ENCODE data around the gene AXIN1.
"Not testable (repeated sequence)": the region's sequence is repeated elsewhere in the genome, so short reads cannot be mapped to it uniquely, and the experiment has no call there.

AXIN1 gene

DNA sequence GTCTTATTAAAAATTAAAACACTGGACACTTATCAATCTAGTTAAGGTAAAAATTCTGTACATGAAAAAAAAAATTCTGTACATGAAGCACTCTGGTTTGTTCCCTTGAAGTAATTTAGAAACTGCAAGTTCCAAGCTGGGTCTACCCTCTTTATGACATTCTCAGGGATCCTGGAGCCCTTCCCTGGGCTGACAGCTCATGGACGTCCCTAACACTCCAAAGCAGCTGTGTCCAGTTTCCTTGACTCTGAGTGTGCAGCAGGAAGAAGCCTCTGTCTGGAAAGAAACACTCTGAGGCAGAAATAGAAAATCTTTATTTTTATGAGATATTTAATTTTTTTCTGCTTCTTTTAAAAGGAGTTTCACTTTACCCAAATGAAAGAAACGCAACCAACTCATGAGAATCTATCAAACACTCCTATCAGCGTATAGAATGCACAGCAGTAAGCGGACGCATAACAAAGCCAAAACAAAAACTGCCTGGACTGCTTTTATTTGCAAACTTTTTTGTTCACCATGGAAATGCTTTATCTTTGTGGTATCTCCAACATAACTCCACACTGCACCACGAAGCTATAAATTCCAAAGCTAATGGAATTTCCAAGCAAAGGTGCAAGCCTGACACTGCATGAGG, 21.2 kb downstream of the AXIN1 start:
- not testable (repeated sequence) for DNase-seq

DNA sequence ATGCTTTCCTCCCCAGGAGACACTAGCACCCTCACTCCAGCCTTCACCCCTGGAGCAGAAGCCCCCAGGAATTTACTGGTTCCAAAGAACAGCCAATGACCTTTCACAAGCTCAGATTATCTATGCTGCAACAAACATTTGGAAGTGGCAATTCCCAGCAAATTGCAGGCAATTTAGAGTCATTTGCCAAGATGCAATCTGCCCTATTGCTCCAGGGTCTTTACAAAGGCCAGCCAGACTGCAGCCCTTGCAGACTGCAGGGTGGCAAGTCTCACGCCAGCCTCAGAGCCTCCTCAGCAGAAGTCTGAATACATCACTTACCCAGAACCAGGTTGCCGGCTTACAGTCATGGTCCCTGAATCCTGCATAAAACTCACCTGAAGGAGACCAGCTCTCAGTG, 21.8 kb downstream of the AXIN1 start:
- DNase-seq: no peak

DNA sequence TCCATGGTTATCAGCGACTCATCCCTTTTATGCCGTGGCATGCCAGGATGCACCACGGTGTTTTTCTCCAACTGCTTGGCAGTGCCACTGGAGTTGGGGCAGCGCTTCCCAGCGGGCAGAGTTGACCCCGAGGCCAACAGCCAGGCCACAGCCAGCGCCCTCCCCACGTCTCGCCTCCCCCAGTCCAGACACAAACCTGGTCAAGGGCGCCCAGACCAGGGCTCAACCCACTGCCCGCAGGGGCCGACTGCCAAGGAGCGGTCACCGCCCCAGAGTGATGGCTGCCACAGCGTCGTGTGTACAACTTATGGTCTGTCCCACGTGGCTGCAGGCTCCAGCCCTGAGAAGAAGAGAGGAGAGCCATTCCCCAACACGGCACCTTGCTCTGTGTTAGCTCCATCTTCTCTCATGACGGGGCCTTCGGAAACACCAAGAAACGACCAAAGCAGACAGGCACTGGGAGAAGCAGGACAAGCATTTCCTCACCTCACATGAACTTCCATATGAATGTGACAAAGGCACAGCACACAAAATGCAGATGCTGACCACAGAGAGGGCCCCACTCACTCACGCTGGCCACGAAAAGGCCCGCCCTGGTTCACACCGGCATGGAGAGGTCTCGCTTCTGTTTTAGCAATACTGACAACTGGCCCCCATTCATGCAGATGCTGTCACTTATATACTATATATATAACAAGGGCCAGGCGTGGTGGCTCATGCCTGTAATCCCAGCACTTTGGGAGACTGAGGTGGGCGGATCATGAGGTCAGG, 27.0 kb downstream of the AXIN1 start:
- DNase-seq: no peak

DNA sequence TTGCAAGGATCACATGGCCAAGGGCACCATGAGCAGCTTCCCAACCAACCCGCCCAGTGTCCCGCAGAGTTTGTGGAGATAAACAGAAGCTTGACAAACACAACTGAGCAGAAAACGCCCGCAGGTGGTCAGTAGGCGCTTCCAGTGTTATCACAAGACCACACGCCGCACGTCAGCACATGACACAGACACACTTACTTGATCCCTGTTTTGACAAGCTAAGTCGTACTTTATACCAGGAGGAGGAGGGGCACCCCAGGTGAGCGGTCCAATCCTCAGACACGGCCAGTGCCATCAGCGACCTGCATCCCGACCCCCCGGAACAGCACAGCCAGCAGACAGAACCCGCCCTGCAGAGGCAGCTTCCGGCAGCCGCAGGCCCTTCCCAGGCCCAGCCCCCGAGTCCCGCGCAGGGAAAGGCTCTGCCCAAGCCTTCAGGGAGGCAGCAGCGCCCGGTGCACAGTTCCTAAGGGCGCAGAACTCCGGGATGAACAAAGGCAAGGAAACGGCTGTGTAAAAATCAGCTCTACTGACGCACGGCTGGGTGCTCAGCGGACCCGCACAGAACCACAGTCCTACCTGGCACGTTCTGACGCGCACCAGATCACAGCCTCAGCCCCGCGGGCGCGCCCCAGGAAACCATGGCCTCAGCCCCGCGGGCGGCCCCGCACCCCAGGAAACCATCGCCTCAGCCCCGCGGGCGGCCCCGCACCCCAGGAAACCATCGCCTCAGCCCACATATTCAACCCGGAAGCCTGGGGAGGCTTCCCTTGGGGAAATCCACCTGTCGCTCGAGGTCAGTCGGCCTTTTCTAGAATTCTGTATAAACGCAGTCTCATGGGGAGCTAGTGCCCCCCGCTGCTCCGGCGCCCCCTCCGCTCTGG, 27.8 kb downstream of the AXIN1 start:
- DNase-seq: no peak

DNA sequence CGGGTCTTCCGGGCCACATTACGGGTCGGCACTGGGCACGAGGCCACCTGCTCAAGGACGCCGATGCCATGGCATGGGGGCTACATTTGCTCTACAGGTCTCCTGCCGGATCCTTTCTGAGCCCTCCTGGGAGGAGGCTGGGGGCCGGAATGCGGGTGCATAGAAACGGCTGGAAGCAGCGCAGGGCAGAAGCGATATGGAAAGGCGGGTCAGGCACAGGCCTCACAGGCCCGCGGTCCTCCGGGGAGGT, 28.4 kb downstream of the AXIN1 start:
- DNase-seq: no peak

DNA sequence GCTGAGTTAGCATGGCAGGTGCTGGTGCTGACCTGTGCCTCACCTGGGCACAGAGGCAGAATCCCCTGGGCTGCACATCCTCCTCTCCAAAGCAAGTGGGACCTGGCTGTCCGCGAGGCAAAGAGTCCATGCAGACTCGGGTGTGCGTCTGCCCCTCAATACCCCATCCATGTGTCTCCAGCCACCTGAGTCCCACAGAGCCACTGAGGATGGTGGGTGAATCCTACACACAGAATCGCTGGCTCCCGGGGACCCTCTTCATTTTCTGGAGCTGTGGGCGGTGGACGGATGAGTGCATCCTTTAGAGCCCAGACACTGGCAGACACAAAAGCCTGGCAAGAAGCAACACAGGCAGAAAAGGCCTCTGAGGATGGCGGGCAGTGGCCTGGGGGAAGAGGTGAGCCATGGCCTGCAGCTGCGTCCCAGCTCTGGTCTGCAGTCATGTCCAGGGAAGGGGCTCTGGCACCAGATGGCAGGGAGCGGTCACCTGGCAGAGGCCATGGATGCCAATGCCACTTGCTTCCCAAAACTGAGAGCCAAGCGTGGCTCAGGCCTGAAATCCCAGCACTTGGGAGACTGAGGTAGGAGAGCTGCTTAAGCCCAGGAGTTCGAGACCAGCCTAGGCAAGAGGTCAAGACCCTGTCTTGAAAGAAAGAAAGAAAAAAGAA, 29.9 kb downstream of the AXIN1 start:
- no peak for DNase-seq

DNA sequence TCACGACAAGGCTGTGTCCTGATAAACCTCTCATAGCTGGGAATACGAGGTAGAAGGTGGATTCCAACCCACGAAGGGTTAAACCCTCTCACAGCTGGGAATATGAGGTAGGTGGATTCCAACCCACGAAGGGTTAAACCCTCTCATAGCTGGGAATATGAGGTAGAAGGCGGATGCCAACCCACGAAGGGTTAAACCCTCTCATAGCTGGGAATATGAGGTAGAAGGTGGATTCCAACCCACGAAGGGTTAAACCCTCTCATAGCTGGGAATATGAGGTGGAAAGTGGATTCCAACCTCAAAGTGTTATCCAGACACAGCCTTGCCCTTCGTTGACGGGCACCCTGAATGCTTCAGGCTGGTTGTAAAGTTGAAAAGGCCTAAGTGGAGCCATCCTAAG, 31.0 kb downstream of the AXIN1 start:
- DNase-seq: no peak

DNA sequence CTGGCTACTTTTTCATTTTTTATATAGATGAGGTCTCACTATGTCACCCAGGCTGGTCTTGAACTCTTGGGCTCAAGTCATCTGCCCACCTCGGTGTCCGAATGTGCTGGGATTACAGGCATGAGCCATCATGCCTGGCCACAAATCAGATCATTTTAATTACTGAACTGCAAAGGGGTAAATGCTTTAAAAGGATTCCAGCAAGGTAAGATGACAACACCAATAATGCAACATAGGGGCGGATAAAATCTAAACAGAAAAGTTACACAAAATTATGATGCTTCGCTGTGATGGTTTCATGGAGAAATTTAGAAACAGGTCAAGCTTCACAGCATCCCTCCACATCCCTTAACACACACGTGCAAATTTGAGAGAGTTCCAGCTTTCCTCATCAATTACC, 32.3 kb downstream of the AXIN1 start:
- no peak for DNase-seq

DNA sequence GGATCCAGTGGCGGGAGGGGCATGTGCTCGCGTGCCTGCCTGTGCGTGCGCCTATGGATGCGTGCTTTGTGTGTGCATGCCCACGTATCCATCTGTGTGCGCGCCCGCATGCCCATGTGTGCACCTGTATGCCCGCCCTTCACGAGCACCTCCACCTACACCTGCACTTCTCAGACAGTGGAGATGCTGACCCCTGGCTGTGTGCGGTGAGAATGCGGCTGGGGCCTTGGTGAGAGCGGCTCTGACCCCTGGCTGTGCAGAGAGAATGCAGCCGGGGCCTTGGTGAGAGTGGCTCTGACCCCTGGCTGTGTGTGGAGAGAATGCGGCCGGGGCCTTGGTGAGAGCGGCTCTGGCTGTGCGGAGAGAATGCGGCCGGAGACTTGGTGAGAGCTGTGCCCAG, 33.9 kb downstream of the AXIN1 start:
- no peak for DNase-seq

DNA sequence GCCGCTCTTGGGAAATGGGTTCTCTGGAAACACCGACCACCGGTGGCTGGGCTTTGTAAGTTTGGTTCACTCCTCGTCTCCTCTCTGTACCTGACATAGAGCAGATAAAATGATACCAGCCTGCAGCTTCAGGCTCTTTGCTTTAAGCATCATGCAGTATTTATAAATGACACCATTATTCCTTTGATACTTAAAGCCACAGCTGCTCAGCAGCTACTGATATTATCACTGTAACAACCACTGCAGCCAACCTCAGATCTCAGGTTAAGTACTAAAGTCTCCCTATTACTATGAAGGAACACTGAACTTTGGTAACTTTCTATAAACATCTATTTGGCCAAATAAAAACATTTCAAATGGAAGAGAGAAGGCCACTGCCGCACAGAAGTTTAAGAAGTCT, 34.9 kb downstream of the AXIN1 start:
- no peak for DNase-seq

DNA sequence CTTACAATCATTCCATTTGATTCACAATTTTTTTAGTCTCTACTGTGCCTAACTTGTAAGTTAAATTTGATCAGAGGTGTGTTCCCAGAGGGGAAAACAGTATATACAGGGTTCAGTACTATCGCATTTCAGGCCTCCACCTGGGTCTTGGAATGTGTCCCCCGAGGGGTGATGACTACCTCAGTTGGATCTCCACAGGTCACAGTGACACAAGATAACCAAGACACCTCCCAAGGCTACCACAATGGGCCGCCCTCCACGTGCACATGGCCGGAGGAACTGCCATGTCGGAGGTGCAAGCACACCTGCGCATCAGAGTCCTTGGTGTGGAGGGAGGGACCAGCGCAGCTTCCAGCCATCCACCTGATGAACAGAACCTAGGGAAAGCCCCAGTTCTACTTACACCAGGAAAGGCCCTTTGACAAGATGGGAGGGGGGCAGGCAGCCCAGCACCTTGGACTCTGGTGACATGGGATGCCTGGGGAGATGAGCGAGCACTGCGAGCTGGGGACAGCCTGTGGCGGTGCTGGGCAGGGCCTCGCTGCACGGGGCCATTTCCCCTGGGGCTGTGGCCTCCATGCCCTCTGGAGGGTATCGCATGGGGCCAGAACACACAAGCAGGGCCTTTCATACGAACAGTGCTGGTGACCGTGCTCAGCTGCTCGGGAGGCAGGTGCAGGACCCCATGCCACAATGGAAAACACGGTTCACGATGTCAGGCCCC, 35.6 kb downstream of the AXIN1 start:
- DNase-seq: no peak

DNA sequence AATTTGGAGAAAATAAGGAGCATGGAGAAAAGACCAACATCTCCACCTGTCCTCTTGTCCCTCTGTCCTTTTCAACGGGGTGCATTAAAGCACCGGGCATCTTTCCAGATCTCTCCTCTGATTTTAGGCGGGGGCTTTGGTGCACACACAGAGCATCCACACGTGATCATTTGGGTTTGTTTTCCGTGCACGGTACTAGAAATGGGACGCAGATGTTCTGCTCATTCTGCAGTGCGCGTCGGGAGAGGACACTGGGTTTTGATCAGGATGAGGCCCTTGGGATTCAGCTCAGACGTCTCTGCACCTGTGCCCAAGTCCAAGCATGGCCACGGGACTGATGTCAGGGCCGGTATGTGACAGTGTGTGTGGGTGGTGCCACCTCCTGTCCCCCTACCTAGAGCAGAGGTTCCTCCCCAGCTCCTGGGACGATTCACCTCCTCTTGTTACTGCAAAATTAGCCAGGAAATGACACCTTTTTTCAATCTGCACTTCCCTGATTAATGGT, 37.7 kb downstream of the AXIN1 start:
- peak; percentile 79 for DNase-seq

DNA sequence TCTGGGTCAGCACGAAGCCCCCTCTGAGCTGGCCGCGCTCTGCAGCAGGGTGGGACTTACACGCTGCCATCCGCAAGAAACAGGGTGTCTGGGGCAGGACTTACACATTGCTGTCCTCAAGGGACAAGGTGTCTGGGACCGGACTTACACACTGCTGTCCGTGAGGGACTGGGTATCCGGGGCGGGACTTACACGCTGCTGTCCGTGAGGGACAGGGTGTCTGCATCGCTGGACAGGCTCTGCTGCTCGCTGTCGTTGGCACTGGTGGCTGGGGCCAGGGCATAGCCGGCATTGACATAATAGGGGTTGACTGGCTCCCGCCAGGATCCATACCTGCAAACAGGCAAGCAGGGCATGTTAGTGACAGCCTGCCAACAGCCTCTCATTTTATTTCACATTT, 38.2 kb downstream of the AXIN1 start:
- no peak for DNase-seq

DNA sequence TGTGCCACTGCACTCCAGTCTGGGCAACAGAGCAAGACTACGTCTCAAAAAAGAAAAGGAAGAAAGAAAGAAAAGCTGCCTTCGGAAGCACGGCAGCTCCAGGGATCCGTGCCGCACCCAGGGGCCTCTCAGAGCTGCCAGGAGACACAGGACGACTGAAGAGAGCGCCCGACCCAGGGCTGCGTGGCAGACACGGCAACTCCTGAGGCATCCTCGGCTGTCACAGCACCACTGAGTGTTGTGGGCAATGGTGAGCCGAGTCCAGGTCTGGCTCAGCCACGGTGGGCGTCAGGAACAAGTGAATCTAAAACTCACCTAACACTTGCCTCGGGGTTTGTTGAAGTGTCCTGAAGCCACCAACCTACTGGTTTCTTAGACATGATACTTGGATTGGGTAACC, 40.8 kb downstream of the AXIN1 start:
- no peak for DNase-seq

DNA sequence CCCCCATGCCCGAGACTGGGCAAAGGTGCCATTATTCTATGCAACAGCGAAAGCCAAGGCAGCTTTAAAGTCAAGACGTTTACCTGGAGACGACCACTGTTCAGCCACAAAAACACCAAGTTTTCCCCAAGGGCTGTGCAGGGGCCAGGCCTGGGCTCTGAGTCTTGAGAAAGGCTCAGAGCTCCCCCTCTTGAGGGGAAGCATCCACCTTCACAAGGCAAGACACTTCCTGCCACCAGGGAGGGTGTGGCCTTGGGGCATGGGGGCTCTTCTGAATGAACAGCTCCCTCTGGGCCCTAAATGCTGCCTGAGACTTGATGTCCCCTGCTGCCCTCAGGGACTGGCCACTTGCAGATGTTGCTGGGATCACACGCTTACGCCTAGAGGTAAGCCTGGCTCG, 43.0 kb downstream of the AXIN1 start:
- no peak for DNase-seq

DNA sequence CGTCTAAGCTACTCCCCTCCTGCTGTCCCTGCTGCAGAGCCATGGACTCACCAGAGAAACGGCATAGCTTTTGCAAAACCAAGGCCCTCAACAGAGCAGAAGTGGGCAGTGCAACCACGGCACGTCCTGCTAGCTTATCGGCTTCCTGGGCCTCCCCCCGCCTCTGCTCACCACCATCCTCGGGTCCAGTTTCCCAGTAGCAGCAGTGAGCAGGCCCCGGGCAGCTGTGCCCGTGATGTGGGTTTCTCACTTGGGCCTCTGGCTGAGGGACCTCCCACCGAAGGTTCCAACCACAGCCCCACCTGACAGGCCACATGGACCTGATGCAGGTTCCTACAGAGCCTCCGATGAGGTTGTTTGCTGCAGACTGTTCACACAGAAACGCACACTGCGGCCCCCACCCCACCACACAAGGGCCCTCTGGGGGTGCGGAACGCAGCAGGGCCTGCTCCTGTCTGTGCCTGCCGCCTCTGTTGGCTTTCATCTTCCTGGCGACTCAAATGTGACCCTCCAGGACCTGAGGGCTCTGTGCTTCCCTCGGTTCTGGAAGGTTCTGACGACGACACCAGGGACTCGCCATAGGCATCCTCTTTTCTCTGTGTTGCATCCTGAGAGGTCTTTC, 44.7 kb downstream of the AXIN1 start:
- DNase-seq: no peak

DNA sequence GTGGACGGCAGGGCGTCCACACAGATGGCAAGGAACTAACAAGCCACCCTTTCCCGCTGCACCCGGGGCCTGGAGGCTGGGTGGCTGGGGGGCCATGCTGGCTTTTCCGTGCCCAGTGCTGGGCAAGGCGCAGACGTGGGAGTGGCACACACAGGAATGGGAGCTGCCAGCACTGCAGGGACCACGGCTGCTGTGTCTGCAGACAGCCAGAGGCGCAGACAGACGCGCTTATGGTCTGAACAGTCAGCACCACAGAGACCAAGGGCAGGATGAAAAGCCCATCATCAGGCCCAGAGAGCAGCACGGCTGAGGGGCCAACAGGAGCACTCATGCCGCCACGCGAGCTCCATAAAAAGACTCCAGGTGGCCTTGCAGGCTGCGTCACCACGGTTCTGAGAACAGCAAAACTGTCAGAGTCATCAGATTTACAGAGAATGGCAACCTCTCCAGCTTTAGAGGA, 45.6 kb downstream of the AXIN1 start:
- no peak for DNase-seq

DNA sequence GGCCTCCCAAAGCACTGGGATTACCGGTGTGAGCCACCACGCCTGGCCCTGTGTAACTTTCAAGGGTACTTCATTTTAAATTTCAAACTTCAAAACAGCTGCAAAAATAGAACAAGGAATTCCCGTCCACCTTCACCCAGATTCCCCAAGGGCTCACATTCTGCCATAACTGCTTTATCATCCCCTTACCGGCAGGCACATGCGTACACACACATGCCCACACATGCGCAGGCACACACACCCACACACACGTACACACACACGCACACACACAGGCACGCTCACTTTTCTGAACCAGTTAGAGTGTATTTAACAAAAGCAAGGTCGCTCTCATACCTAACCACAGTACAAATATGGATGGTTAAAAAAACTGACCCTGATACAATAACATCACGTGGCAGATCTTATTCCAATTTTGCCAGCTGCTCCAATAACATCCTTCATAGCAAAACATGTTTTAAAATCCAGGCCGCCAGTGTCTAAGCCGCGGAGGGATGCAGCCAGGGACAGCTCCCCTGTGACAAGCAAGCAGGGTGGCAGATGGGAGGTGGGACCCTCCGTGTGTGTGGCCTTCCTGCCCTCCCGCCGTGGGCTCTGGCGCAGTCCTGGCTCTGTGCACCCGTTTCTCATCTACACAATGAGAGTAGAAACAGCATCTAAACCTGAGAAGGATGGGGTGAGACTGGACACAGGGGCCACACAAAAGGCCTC, 46.5 kb downstream of the AXIN1 start:
- no peak for DNase-seq

DNA sequence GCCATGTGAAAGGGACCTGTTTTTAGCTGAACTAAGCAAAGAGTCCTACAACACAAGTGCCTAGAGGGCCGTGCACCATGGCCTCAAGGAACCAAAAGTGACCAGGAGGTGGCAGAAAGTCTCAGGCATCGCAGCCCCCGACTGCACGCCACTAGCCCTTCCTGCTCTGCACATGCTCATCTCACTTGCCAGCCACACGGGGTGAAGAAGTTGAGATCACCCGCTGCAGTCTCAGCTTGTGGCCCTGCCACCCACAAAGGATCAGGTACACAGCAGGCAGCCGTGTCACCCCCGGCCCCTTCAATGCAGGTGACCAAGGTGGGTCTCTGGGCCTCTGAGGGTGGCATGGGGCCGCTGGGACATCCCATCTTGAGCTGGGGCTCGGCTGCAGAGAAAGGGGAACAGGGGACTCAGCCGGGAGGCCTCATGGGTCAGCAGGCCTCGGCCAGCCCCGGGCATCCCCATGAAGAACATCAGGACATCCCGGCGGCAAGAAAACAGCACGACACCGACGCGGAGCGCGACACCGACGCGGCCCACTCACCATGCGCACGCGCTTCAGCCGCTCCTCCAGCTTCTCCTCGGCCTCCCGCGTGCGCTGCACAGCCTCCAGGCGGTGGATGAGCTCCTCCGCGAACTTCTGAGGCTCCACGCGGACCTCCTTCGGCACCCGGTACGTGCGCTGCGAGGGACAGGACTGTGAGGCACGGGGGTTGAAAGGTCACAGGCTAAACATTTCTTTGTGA, 48.6 kb downstream of the AXIN1 start:
- no peak for DNase-seq

DNA sequence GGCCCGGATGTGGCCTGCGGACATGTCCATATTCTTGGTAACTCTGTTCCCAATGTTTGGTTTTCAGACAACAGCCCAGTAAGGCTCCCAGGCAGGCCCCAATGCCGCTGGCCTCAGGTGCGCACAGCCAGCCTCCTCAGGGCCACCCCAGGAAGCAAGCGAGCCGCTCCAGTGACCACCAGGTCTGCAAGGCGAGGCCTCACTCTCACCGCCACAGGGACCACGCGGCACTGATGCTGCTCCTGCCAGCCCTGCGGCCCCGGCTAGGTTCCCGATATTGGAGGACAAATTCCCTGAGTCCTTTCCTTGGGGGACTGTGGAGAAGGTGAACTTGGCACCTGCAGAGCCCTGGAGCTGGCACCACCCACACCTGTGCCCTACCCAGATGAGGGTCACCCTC, 50.6 kb downstream of the AXIN1 start:
- no peak for DNase-seq

DNA sequence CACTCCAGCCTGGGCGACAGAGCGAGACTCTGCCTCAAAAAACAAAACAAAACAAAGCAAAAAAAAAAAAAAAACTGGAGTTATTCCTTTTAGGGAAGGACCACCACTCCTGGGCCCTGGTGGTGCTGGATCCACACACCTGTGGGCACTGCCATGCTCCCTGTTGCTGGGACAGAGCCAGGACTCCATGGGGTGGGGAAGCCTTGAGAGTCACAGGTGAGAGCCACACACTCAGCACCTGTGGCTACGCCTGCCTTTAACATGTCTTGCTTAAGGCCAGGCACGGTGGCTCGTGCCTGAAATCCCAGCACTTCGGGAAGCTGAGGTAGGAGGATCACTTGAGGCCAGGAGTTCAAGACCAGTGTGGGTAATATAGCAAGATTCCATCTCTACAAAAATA, 51.3 kb downstream of the AXIN1 start:
- no peak for DNase-seq

All from NCI-H1105 treated with DMSO at 0.1 percent for 48 hours (cell line).